Stimulated activated CD8-positive, alpha-beta memory T cell treated with anti-CD3 and anti-CD28 coated beads, Interleukin-12 subunit alpha, Interleukin-12 subunit beta, amount 100 ng/mL, for 24 hours (primary cell): ENCODE results near the gene ZNF500.

Source experiments
- DNase-seq: peaks from one replicate; pipeline ENCODE4 v3.0.0-alpha.2; 2020; ENCODE audit errors: extremely low read depth

ZNF500 gene

GRCh38 chr16:4704913-4705312 lies 62.0 kb downstream of the ZNF500 start:
- no peak for DNase-seq

DNA sequence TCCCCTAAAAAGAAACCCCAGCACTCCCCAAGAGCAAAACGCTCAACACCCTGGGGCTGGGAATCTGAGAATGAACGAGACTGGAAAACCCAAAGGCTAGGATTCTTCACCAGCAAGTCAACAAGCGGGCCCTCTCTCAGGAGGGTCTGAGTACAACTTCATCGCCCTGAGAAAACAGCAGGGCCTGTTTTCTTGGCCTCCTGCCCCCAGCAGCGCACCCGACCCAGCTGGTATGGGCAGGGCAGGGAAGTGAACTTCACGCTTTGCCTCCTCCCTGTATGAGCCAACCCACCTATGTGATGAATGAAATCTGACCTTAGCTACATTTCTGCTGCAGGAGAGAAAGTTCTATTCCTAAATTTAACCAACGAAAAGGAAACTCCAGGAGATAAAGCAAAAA lies 62.5 kb downstream of the ZNF500 start:
- DNase-seq = no peak

DNA sequence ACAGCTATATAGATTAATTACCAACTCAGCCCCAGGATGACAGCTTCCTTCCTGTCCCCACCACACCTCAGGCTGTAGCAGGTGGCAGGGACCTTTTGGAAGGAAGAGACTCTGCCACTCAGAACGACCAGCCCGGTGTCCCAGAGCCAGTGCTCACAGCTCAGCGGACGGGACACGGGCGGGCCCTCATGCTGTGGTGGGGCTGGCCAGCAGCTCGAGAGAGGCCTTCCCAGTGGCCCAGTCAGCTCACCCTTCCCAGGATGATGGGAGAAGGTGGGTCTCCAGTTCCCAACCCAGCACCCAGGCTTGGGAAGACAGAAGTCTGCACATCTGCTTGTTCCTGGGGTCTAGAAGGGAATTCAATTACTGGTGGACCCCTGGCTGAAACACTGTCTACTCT lies 63.1 kb downstream of the ZNF500 start:
- DNase-seq = no peak

- no peak for DNase-seq
Observed at GRCh38 chr16:4702466-4702808, 64.5 kb downstream of the ZNF500 start.

- DNase-seq = no peak
Observed at GRCh38 chr16:4701791-4702465, 65.0 kb downstream of the ZNF500 start.

- DNase-seq = no peak
Observed at GRCh38 chr16:4700997-4701743, 65.8 kb downstream of the ZNF500 start.

- no peak for DNase-seq
Observed at GRCh38 chr16:4700380-4700996, 66.5 kb downstream of the ZNF500 start.

GRCh38 chr16:4699046-4699556 lies 67.9 kb downstream of the ZNF500 start:
- no peak for DNase-seq

- DNase-seq = no peak
Observed at GRCh38 chr16:4698321-4699045, 68.5 kb downstream of the ZNF500 start.
